Natural killer cell (primary cell): ENCODE measurements around the gene CYTH1. TPM values are rescaled to one million over a fixed set of nuclear protein-coding genes. Genes with fewer than 3 reads are reported as not detected.

Experiments
- ATAC-seq, 3 donors: fragments of 150-1000 bp in 2 of 3; fragments of 200-7000 bp in 1 of 3; cut with Tn5 transposase; 1 replicate in 1 of 3; 2 replicates in 2 of 3; pipeline ENCODE4 v1.10.0; 2021; ENCODE audit warnings: mild to moderate bottlenecking in 2 of 3, moderate library complexity in 2 of 3
- DNase-seq, 2 donors: peaks; one replicate each; pipeline versions ENCODE4 v3.0.0 to v3.0.0-alpha.2; 2013 to 2021; ENCODE audit warnings: mixed read lengths in 1 of 2
- H3K27ac ChIP-seq: one replicate; pipeline ENCODE4 v1.5.1; 2013; ENCODE audit warnings: mild to moderate bottlenecking, low read length
- H3K27me3 ChIP-seq: one replicate; pipeline ENCODE4 v1.6.1; 2013; ENCODE audit warnings: low read length; ENCODE audit not compliant: control insufficient read depth, insufficient read depth
- H3K36me3 ChIP-seq: one replicate; pipeline ENCODE4 v1.6.1; 2013; ENCODE audit warnings: low read length; ENCODE audit not compliant: control insufficient read depth, insufficient read depth
- H3K4me1 ChIP-seq: one replicate; pipeline ENCODE4 v1.6.1; 2013; ENCODE audit warnings: low read length; ENCODE audit not compliant: control insufficient read depth, insufficient read depth
- H3K4me3 ChIP-seq: one replicate; pipeline ENCODE4 v1.5.1; 2013; ENCODE audit warnings: low read length
- H3K9me3 ChIP-seq: one replicate; pipeline ENCODE4 v1.6.1; 2013; ENCODE audit warnings: low read length; ENCODE audit not compliant: control insufficient read depth, insufficient read depth
- H3K27ac Mint-ChIP-seq, 2 donors: one replicate each; pipeline ENCODE4 v1.8.0; 2022; ENCODE audit warnings: mild to moderate bottlenecking in 2 of 2, mixed read lengths in 2 of 2, moderate library complexity in 1 of 2
- H3K27me3 Mint-ChIP-seq, 2 donors: one replicate each; pipeline ENCODE4 v1.8.0; 2022; ENCODE audit warnings: low read depth in 2 of 2, mixed read lengths in 2 of 2
- H3K36me3 Mint-ChIP-seq: one replicate; pipeline ENCODE4 v1.8.0; 2022; ENCODE audit warnings: mixed read lengths
- H3K4me1 Mint-ChIP-seq, 2 donors: one replicate each; pipeline ENCODE4 v1.8.0; 2022; ENCODE audit warnings: mixed read lengths in 2 of 2
- H3K4me3 Mint-ChIP-seq: one replicate; pipeline ENCODE4 v1.8.0; 2022; ENCODE audit warnings: mild to moderate bottlenecking, moderate library complexity, mixed read lengths
- H3K9me3 Mint-ChIP-seq, 2 donors: one replicate each; pipeline ENCODE4 v1.8.0; 2022; ENCODE audit warnings: mixed read lengths in 2 of 2
- CTCF ChIP-seq: fragments of 200-600 bp; IDR thresholded peaks from one replicate; pipeline ENCODE4 v1.8.0; 2022; ENCODE audit warnings: antibody characterized with exemption
- WGBS: methylation state at CpG from one replicate; pipeline ENCODE4 v1.1.7; 2013; ENCODE audit warnings: missing lambda C conversion rate; ENCODE audit not compliant: insufficient coverage; 5-methylcytosine and 5-hydroxymethylcytosine counted together
- intact Hi-C: fragments of 100-400 bp; cut with micrococcal nuclease; formaldehyde crosslinking; loops from one replicate; pipeline ENCODE4 v1.14.2; 2022
- total RNA-seq, 4 donors: library from RNA; stranded (reverse); fragments of 120-200 nt in 1 of 4; gene quantifications; one replicate each; pipeline versions ENCODE4 v1.2.3 to v1.2.4, GENCODE V29; 2013 to 2022

Gene CYTH1
- total RNA-seq, 3 donors from 2014 or later (not counting 1 experiment from before 2014, with no cell fraction given): 437 to 514 (median 457) TPM

GRCh38 chr17:78715000-78715771 is 66.9 kb downstream of the CYTH1 start:
- H3K4me3 Mint-ChIP-seq: peak overlapping the region; percentile 81
- Histone ChIP-seq H3K27ac (peak overlapping the region; percentile 52), H3K27me3 (no peaks in the 10 kb centered on the region), H3K4me1 (peaks cover 73% of the 10 kb centered on the region), H3K9me3 (no peaks in the 10 kb centered on the region), H3K36me3 (no peaks in the 10 kb centered on the region), H3K4me3 (no peak overlapping the region)
- no peaks in the 10 kb centered on the region for H3K9me3 Mint-ChIP-seq
- peak overlapping the region; percentile 91 to 92 for H3K27ac Mint-ChIP-seq
- DNase-seq: no peak
- H3K36me3 Mint-ChIP-seq: no peaks in the 10 kb centered on the region
- peaks cover 84 to 92% of the 10 kb centered on the region in 2 donors for H3K4me1 Mint-ChIP-seq
- no peak for ATAC-seq
- H3K27me3 Mint-ChIP-seq: no peaks in the 10 kb centered on the region
- no peak for TF ChIP-seq CTCF
- 51% methylated on average over 13 of the region's 14 CpGs for WGBS
- intact Hi-C loops: loop anchor here (2.0 kb wide), 1 partner anchor 14 kb away; no protein-coding TSS in a partner anchor

GRCh38 chr17:78714534-78714933 is 67.5 kb downstream of the CYTH1 start:
- no peaks in the 10 kb centered on the region for H3K9me3 ChIP-seq
- H3K27ac ChIP-seq: peak overlapping the region; percentile 7
- H3K9me3 Mint-ChIP-seq: no peaks in the 10 kb centered on the region
- peaks cover 84 to 92% of the 10 kb centered on the region in 2 donors for H3K4me1 Mint-ChIP-seq
- ATAC-seq (peak; percentile 57 to 73 (median 63)), DNase-seq (no peak)
- no peaks in the 10 kb centered on the region for H3K27me3 ChIP-seq
- H3K27me3 Mint-ChIP-seq: no peaks in the 10 kb centered on the region
- no peak overlapping the region for H3K4me3 ChIP-seq
- H3K27ac Mint-ChIP-seq: peak overlapping the region; percentile 91 to 92
- TF ChIP-seq CTCF: no peak
- intact Hi-C loops: loop anchor here (2.0 kb wide), 1 partner anchor 14 kb away; no protein-coding TSS in a partner anchor
- peaks cover 1% of the 10 kb centered on the region for H3K36me3 ChIP-seq
- WGBS: 60% methylated on average over 4 of the region's 4 CpGs
- H3K4me3 Mint-ChIP-seq: peak overlapping the region; percentile 81
- H3K4me1 ChIP-seq: peaks cover 72% of the 10 kb centered on the region
- no peaks in the 10 kb centered on the region for H3K36me3 Mint-ChIP-seq

GRCh38 chr17:78712043-78712442 is 70.0 kb downstream of the CYTH1 start:
- Mint-ChIP-seq H3K27ac (peak overlapping the region; percentile 91 to 92), H3K4me1 (peaks cover 81 to 87% of the 10 kb centered on the region in 2 donors), H3K36me3 (no peaks in the 10 kb centered on the region), H3K4me3 (peak overlapping the region; percentile 54), H3K9me3 (no peaks in the 10 kb centered on the region), H3K27me3 (no peaks in the 10 kb centered on the region)
- TF ChIP-seq CTCF: no peak
- Histone ChIP-seq H3K4me1 (peaks cover 65% of the 10 kb centered on the region), H3K36me3 (peaks cover 20% of the 10 kb centered on the region), H3K4me3 (no peak overlapping the region), H3K27ac (no peak overlapping the region), H3K9me3 (no peaks in the 10 kb centered on the region), H3K27me3 (no peaks in the 10 kb centered on the region)
- intact Hi-C loops: no loop called here
- WGBS: 86% methylated on average over 2 of the region's 2 CpGs
- ATAC-seq: no peak
- no peak for DNase-seq
